RKO (cell line): ENCODE data around the gene XDH.
A peak's percentile ranks its signal among the peaks of the same experiment; 100 is the strongest.

Experiments used
- DNase-seq: peaks from one replicate; pipeline ENCODE4 v3.0.0-alpha.2; 2016; ENCODE audit warnings: low spot score

XDH gene

GRCh38 chr2:31414601-31415241, at the start of gene XDH:
TSS of gene XDH (minus strand) at chr2:31414742. CDS start at chr2:31414666, 76 bp downstream.
- no peak for DNase-seq

- DNase-seq, result no peak
These were observed 43.1 kb upstream of the XDH start for GRCh38 chr2:31457651-31458050.

GRCh38 chr2:31446848-31447247, 32.3 kb upstream of the XDH start:
- DNase-seq, result no peak

GRCh38 chr2:31442376-31442775, 27.8 kb upstream of the XDH start:
- no peak for DNase-seq

GRCh38 chr2:31440764-31441163, 26.2 kb upstream of the XDH start:
- DNase-seq, result peak; percentile 71

GRCh38 chr2:31434911-31435310, 20.4 kb upstream of the XDH start:
- DNase-seq, result no peak

- no peak for DNase-seq
These were observed 19.0 kb upstream of the XDH start for GRCh38 chr2:31433541-31433940.

- no peak for DNase-seq
These were observed 16.1 kb upstream of the XDH start for GRCh38 chr2:31430439-31431165.

GRCh38 chr2:31429759-31430438, 15.4 kb upstream of the XDH start:
- DNase-seq, result no peak

- DNase-seq, result no peak
These were observed 14.5 kb upstream of the XDH start for GRCh38 chr2:31429040-31429439.

- DNase-seq, result no peak
These were observed 13.5 kb upstream of the XDH start for GRCh38 chr2:31428001-31428418.

GRCh38 chr2:31426096-31426495, 11.6 kb upstream of the XDH start:
- no peak for DNase-seq

GRCh38 chr2:31421634-31422033, 7.1 kb upstream of the XDH start:
- DNase-seq, result no peak

- no peak for DNase-seq
These were observed 6.4 kb upstream of the XDH start for GRCh38 chr2:31420936-31421335.

GRCh38 chr2:31419386-31419785, 4.8 kb upstream of the XDH start:
- DNase-seq, result no peak

GRCh38 chr2:31415421-31415820, 879 bp upstream of the XDH start:
- no peak for DNase-seq

GRCh38 chr2:31413862-31414550, 536 bp downstream of the XDH start:
- DNase-seq, result peak; percentile 30

- no peak for DNase-seq
These were observed 1.5 kb downstream of the XDH start for GRCh38 chr2:31413025-31413424.

- peak; percentile 39 for DNase-seq
These were observed 2.8 kb downstream of the XDH start for GRCh38 chr2:31411771-31412170.

GRCh38 chr2:31406593-31407385, 7.8 kb downstream of the XDH start:
- DNase-seq, result no peak

- DNase-seq, result no peak
These were observed 9.7 kb downstream of the XDH start for GRCh38 chr2:31404827-31405226.

GRCh38 chr2:31404302-31404701, 10.2 kb downstream of the XDH start:
- DNase-seq, result no peak
